SK-N-SH treated with all-trans-retinoic acid at 6 μM for 48 hours (cell line): ENCODE results near the gene KL.

Experiments used
- ARNTL ChIP-seq: fragments of 450-650 bp; formaldehyde crosslinking; IDR thresholded peaks from 2 replicates; pipeline ENCODE4 v1.5.0; 2020; ENCODE audit warnings: low read depth, mild to moderate bottlenecking, moderate library complexity, borderline replicate concordance
- CREB5 ChIP-seq: fragments of 250-450 bp; sonication (Bioruptor Pico); IDR thresholded peaks from 2 replicates; pipeline ENCODE4 v1.5.1; 2020; ENCODE audit warnings: low read depth, mild to moderate bottlenecking, moderate library complexity
- ESRRG ChIP-seq: fragments of 250-450 bp; sonication (Bioruptor Pico); IDR thresholded peaks from 2 replicates; pipeline ENCODE4 v1.6.1; 2021; ENCODE audit warnings: mild to moderate bottlenecking
- PATZ1 ChIP-seq: fragments of 250-450 bp; sonication (Bioruptor Pico); IDR thresholded peaks from 2 replicates; pipeline ENCODE4 v1.8.0; 2020; ENCODE audit warnings: mild to moderate bottlenecking, moderate library complexity, borderline replicate concordance
- POU6F1 ChIP-seq: fragments of 250-450 bp; sonication (Bioruptor Pico); IDR thresholded peaks from 2 replicates; pipeline ENCODE4 v1.8.0; 2021; ENCODE audit warnings: low read depth, mild to moderate bottlenecking, moderate library complexity, borderline replicate concordance
- RARB ChIP-seq: fragments of 250-450 bp; sonication (Bioruptor Pico); IDR thresholded peaks from 2 replicates; pipeline ENCODE4 v1.8.0; 2021; ENCODE audit warnings: mild to moderate bottlenecking, moderate library complexity
- TOX ChIP-seq: fragments of 250-450 bp; sonication (Bioruptor Pico); IDR thresholded peaks from 2 replicates; pipeline ENCODE4 v1.8.0; 2021; ENCODE audit warnings: mild to moderate bottlenecking, moderate library complexity, borderline replicate concordance
- TSHZ2 ChIP-seq: fragments of 250-450 bp; sonication (Bioruptor Pico); IDR thresholded peaks from 2 replicates; pipeline ENCODE4 v1.5.0; 2020; ENCODE audit warnings: mild to moderate bottlenecking, moderate library complexity
- ZFP3 ChIP-seq: fragments of 250-450 bp; sonication (Bioruptor Pico); IDR thresholded peaks from 2 replicates; pipeline ENCODE4 v1.5.0; 2020; ENCODE audit warnings: mild to moderate bottlenecking, moderate library complexity
- ZFP30 ChIP-seq: fragments of 450-650 bp; formaldehyde crosslinking; IDR thresholded peaks from 2 replicates; pipeline ENCODE4 v1.5.0; 2022; ENCODE audit warnings: mild to moderate bottlenecking, moderate library complexity
- ZNF565 ChIP-seq: fragments of 450-650 bp; formaldehyde crosslinking; conservative IDR thresholded peaks from 2 replicates; pipeline ENCODE4 v1.5.0; 2020; ENCODE audit warnings: low read depth, mild to moderate bottlenecking, moderate library complexity
- ZNF8 ChIP-seq: fragments of 450-650 bp; formaldehyde crosslinking; IDR thresholded peaks from 2 replicates; pipeline ENCODE4 v1.5.0; 2020; ENCODE audit warnings: mild to moderate bottlenecking, moderate library complexity

- TF ChIP-seq PATZ1 (CRISPR knock-in tag) (no peak), ARNTL (CRISPR knock-in tag) (no peak), ZFP3 (CRISPR knock-in tag) (no peak), ZNF8 (CRISPR knock-in tag) (no peak), TOX (CRISPR knock-in tag) (no peak), TSHZ2 (CRISPR knock-in tag) (no peak), POU6F1 (CRISPR knock-in tag) (no peak), ZFP30 (no peak), ZNF565 (CRISPR knock-in tag) (no peak), ESRRG (CRISPR knock-in tag) (no peak), RARB (CRISPR knock-in tag) (no peak), CREB5 (CRISPR knock-in tag) (no peak)
These were observed 90.6 kb downstream of the KL start for GRCh38 chr13:33106656-33107360.
